ENCODE data around the gene RBMS3. TPM values are rescaled to one million over a fixed set of nuclear protein-coding genes. Genes with fewer than 3 reads are reported as not detected.

RBMS3 gene
- total RNA-seq, 1 donor from 2014 or later = 23.7 TPM

- Histone ChIP-seq H3K4me3 (ENCODE audit: low read depth, low read length) (no peak overlapping the region), H3K36me3 (ENCODE audit: control insufficient read depth, insufficient read depth, low read length) (no peaks in the 10 kb centered on the region), H3K27me3 (ENCODE audit: control insufficient read depth, insufficient read depth, low read length) (no peaks in the 10 kb centered on the region)
- TF ChIP-seq CTCF (IDR thresholded peaks at IDR 0.05; ENCODE audit: insufficient read depth, low read length, poor library complexity, severe bottlenecking) = no peak
- no peak for DNase-seq (ENCODE audit: low read depth)
Observed at GRCh38 chr3:29370476-29371420, 89.9 kb downstream of the RBMS3 start.

GRCh38 chr3:29373131-29373680 lies 92.3 kb downstream of the RBMS3 start:
- TF ChIP-seq CTCF (IDR thresholded peaks at IDR 0.05; ENCODE audit: insufficient read depth, low read length, poor library complexity, severe bottlenecking) = no peak
- DNase-seq (ENCODE audit: low read depth) = no peak
- H3K36me3 ChIP-seq (ENCODE audit: control insufficient read depth, insufficient read depth, low read length) = no peaks in the 10 kb centered on the region

GRCh38 chr3:29374226-29374625 lies 93.4 kb downstream of the RBMS3 start:
- no peaks in the 10 kb centered on the region for H3K27me3 ChIP-seq (ENCODE audit: control insufficient read depth, insufficient read depth, low read length)
- H3K36me3 ChIP-seq (ENCODE audit: control insufficient read depth, insufficient read depth, low read length) = no peaks in the 10 kb centered on the region
- no peak for DNase-seq (ENCODE audit: low read depth)
- TF ChIP-seq CTCF (IDR thresholded peaks at IDR 0.05; ENCODE audit: insufficient read depth, low read length, poor library complexity, severe bottlenecking) = no peak
- no peak overlapping the region for H3K4me3 ChIP-seq (ENCODE audit: low read depth, low read length)

More at GRCh38 chr3:29373131-29373680, 92.3 kb downstream of the RBMS3 start:
- no peaks in the 10 kb centered on the region for H3K27me3 ChIP-seq (ENCODE audit: control insufficient read depth, insufficient read depth, low read length)
- H3K4me3 ChIP-seq (ENCODE audit: low read depth, low read length) = no peak overlapping the region

- no peaks in the 10 kb centered on the region for H3K36me3 ChIP-seq (ENCODE audit: control insufficient read depth, insufficient read depth, low read length)
- H3K27me3 ChIP-seq (ENCODE audit: control insufficient read depth, insufficient read depth, low read length) = no peaks in the 10 kb centered on the region
- TF ChIP-seq CTCF (IDR thresholded peaks at IDR 0.05; ENCODE audit: insufficient read depth, low read length, poor library complexity, severe bottlenecking) = no peak
- H3K4me3 ChIP-seq (ENCODE audit: low read depth, low read length) = no peak overlapping the region
- no peak for DNase-seq (ENCODE audit: low read depth)
Observed at GRCh38 chr3:29379097-29379496, 98.2 kb downstream of the RBMS3 start.

GRCh38 chr3:29381595-29381994 lies 100.7 kb downstream of the RBMS3 start:
- no peaks in the 10 kb centered on the region for H3K27me3 ChIP-seq (ENCODE audit: control insufficient read depth, insufficient read depth, low read length)
- TF ChIP-seq CTCF (IDR thresholded peaks at IDR 0.05; ENCODE audit: insufficient read depth, low read length, poor library complexity, severe bottlenecking) = no peak
- no peaks in the 10 kb centered on the region for H3K36me3 ChIP-seq (ENCODE audit: control insufficient read depth, insufficient read depth, low read length)
- H3K4me3 ChIP-seq (ENCODE audit: low read depth, low read length) = no peak overlapping the region
- DNase-seq (ENCODE audit: low read depth) = no peak
